Ishikawa (cell line): Measurements from ENCODE around the gene GFY.
A peak's percentile ranks its signal among the peaks of the same experiment; 100 is the strongest.

Experiments
- CEBPB ChIP-seq: IDR thresholded peaks from 2 replicates; pipeline ENCODE4 v1.6.1; 2012
- CREB1 ChIP-seq: IDR thresholded peaks from 2 replicates; pipeline ENCODE4 v1.6.1; 2012; ENCODE audit warnings: low read depth
- EGR1 ChIP-seq: IDR thresholded peaks from 2 replicates; pipeline ENCODE4 v1.6.1; 2012
- EP300 ChIP-seq: IDR thresholded peaks from 2 replicates; pipeline ENCODE4 v1.6.1; 2012; ENCODE audit warnings: borderline replicate concordance
- FOXM1 ChIP-seq: IDR thresholded peaks from 2 replicates; pipeline ENCODE4 v1.6.1; 2012; ENCODE audit warnings: low read depth, borderline replicate concordance
- MAX ChIP-seq: IDR thresholded peaks from 2 replicates; pipeline ENCODE4 v1.6.1; 2012
- NFIC ChIP-seq: IDR thresholded peaks from 2 replicates; pipeline ENCODE4 v1.6.1; 2012
- RAD21 ChIP-seq: IDR thresholded peaks from 2 replicates; pipeline ENCODE4 v1.6.1; 2012; ENCODE audit warnings: low read depth
- REST ChIP-seq: IDR thresholded peaks from 2 replicates; pipeline ENCODE4 v1.6.1; 2012; ENCODE audit warnings: low read depth, mild to moderate bottlenecking
- TAF1 ChIP-seq: IDR thresholded peaks from 2 replicates; pipeline ENCODE4 v1.6.1; 2012; ENCODE audit warnings: low read depth, mild to moderate bottlenecking
- TCF12 ChIP-seq: IDR thresholded peaks from 2 replicates; pipeline ENCODE4 v1.6.1; 2012; ENCODE audit warnings: low read depth
- TEAD4 ChIP-seq: IDR thresholded peaks from 2 replicates; pipeline ENCODE4 v1.6.1; 2012
- USF1 ChIP-seq: IDR thresholded peaks from 2 replicates; pipeline ENCODE4 v1.6.1; 2012
- YY1 ChIP-seq: IDR thresholded peaks from 2 replicates; pipeline ENCODE4 v1.6.1; 2012; ENCODE audit warnings: low read depth
- ZBTB7A ChIP-seq: IDR thresholded peaks from 2 replicates; pipeline ENCODE4 v1.6.1; 2012; ENCODE audit warnings: low read depth

Gene GFY

GRCh38 chr19:49390929-49391359 lies 34.2 kb upstream of the GFY start:
- TF ChIP-seq NFIC (no peak), CEBPB (no peak), ZBTB7A (no peak), RAD21 (no peak), FOXM1 (no peak), YY1 (no peak), TEAD4 (no peak), TAF1 (no peak), USF1 (no peak), EGR1 (no peak), CREB1 (no peak), MAX (no peak), REST (no peak), TCF12 (no peak), EP300 (no peak)

- TF ChIP-seq RAD21 (peak; percentile 100), CEBPB (no peak)
These were observed 33.4 kb upstream of the GFY start for GRCh38 chr19:49391581-49392399.

DNA sequence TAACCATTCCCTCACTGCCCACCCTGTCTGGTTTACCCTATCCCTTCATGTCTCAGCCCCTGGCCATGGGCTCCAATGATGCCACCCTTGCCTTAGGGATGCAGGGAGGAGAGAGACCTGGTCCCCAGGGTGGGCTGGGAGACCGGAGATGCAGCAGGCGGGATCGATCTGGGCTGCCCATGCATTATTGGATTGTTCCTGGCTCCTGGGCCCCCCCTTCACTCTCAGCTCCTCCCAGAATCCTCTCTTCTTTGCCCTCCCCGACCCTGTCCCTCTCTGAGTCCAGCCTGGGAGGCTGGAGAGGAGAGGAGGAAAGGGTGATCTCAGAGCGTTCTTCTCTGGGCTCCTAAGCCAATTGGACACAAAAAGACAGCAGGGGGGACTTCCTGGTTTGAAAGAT lies 31.3 kb upstream of the GFY start:
- no peak for TF ChIP-seq MAX
- no peak for TF ChIP-seq REST
- TF ChIP-seq RAD21: no peak
- no peak for TF ChIP-seq EGR1
- no peak for TF ChIP-seq TEAD4
- TF ChIP-seq NFIC: no peak
- no peak for TF ChIP-seq CREB1
- TF ChIP-seq CEBPB: no peak
- TF ChIP-seq TCF12: no peak
- TF ChIP-seq USF1: no peak
- TF ChIP-seq ZBTB7A: no peak
- TF ChIP-seq TAF1: no peak
- no peak for TF ChIP-seq YY1
- no peak for TF ChIP-seq EP300

- no peak for TF ChIP-seq REST
- no peak for TF ChIP-seq EP300
- no peak for TF ChIP-seq EGR1
- no peak for TF ChIP-seq RAD21
- TF ChIP-seq TAF1: no peak
- peak; percentile 37 for TF ChIP-seq CEBPB
These were observed 29.4 kb upstream of the GFY start for GRCh38 chr19:49395581-49396407.
